K562 (cell line): Measurements from ENCODE around the gene AIF1. TPM values are rescaled to one million over a fixed set of nuclear protein-coding genes. Genes with fewer than 3 reads are reported as not detected.
A peak's percentile ranks its signal among the peaks of the same experiment; 100 is the strongest.

Experiments
- BCLAF1 ChIP-seq, 2 experiments: fragments of 450-650 bp in 1 of 2; IDR thresholded peaks; 2 replicates each; pipeline ENCODE4 v1.6.1; 2011 to 2017; ENCODE audit warnings: low read depth in 2 of 2, antibody characterized with exemption in 1 of 2, borderline replicate concordance in 1 of 2, low read length in 1 of 2, mild to moderate bottlenecking in 1 of 2, mixed read lengths in 1 of 2; ENCODE audit not compliant: control insufficient read depth in 1 of 2
- ELF4 ChIP-seq: fragments of 450-650 bp; formaldehyde crosslinking; IDR thresholded peaks from 2 replicates; pipeline ENCODE4 v1.4.0; 2022; ENCODE audit warnings: missing genetic modification characterization
- EP300 ChIP-seq: IDR thresholded peaks from 2 replicates; pipeline ENCODE4 v1.6.1; 2012; ENCODE audit warnings: low read length, improper control_type of control experiment
- EZH2 ChIP-seq: IDR thresholded peaks from 2 replicates; pipeline ENCODE4 v1.6.1; 2012; ENCODE audit warnings: low read depth, mild to moderate bottlenecking, inconsistent platforms, low read length, borderline replicate concordance
- FOXA1 ChIP-seq: fragments of 450-650 bp; IDR thresholded peaks from 2 replicates; pipeline ENCODE4 v1.6.1; 2016; ENCODE audit warnings: mild to moderate bottlenecking, borderline replicate concordance
- HMG20A ChIP-seq: fragments of 450-650 bp; formaldehyde crosslinking; conservative IDR thresholded peaks from 2 replicates; pipeline ENCODE4 v1.4.0; 2020; ENCODE audit warnings: mild to moderate bottlenecking, mixed read lengths
- KAT2B ChIP-seq: IDR thresholded peaks from one replicate; pipeline ENCODE4 v1.6.1; 2012; ENCODE audit warnings: low read depth, mild to moderate bottlenecking, control low read depth, inconsistent platforms, low read length, moderate library complexity
- KDM5B ChIP-seq: fragments of 200-600 bp; sonication (generic); IDR thresholded peaks from 2 replicates; pipeline ENCODE4 v1.6.1; 2012; ENCODE audit warnings: low read depth, mild to moderate bottlenecking, moderate library complexity, low read length, control low read depth, inconsistent platforms; ENCODE audit not compliant: insufficient replicate concordance
- MCM2 ChIP-seq: fragments of 450-650 bp; IDR thresholded peaks from 2 replicates; pipeline ENCODE4 v1.6.1; 2017; ENCODE audit warnings: low read depth, mild to moderate bottlenecking
- MEIS2 ChIP-seq: fragments of 450-650 bp; IDR thresholded peaks from 2 replicates; pipeline ENCODE4 v1.6.1; 2014; ENCODE audit warnings: mild to moderate bottlenecking; ENCODE audit not compliant: partially characterized antibody
- NUFIP1 ChIP-seq: fragments of 450-650 bp; IDR thresholded peaks from 2 replicates; pipeline ENCODE4 v1.6.1; 2018; ENCODE audit not compliant: partially characterized antibody
- PHF8 ChIP-seq: fragments of 200-600 bp; sonication (generic); IDR thresholded peaks from 2 replicates; pipeline ENCODE4 v1.6.1; 2012; ENCODE audit warnings: mixed run types, mild to moderate bottlenecking, inconsistent platforms, low read length, moderate library complexity, borderline replicate concordance
- PREB ChIP-seq: sonication (generic); formaldehyde crosslinking; IDR thresholded peaks from 2 replicates; pipeline ENCODE4 v1.8.1; 2023; ENCODE audit warnings: mild to moderate bottlenecking, missing genetic modification reagents
- PTRF ChIP-seq: fragments of 450-650 bp; IDR thresholded peaks from 2 replicates; pipeline ENCODE4 v1.6.1; 2016; ENCODE audit warnings: mild to moderate bottlenecking, missing genetic modification characterization, missing compliant biosample characterization
- TBL1XR1 ChIP-seq, 2 experiments: IDR thresholded peaks; 2 replicates each; pipeline ENCODE4 v1.6.1; 2012; ENCODE audit warnings: improper control_type of control experiment in 2 of 2, low read length in 2 of 2, mild to moderate bottlenecking in 1 of 2
- YY1 ChIP-seq, 3 experiments: IDR thresholded peaks; 2 replicates each; pipeline ENCODE4 v1.6.1; 2011; ENCODE audit warnings: low read length in 2 of 3, mild to moderate bottlenecking in 2 of 3, moderate library complexity in 2 of 3, borderline replicate concordance in 1 of 3, control low read depth in 1 of 3, low read depth in 1 of 3; ENCODE audit not compliant: insufficient read depth in 3 of 3, insufficient replicate concordance in 2 of 3, control insufficient read depth in 1 of 3, insufficient read length in 1 of 3; ENCODE audit errors: extremely low read depth in 1 of 3
- ZBTB7A ChIP-seq: IDR thresholded peaks from 2 replicates; pipeline ENCODE4 v1.6.1; 2011; ENCODE audit warnings: low read depth, mild to moderate bottlenecking, low read length, moderate library complexity, borderline replicate concordance; ENCODE audit not compliant: control insufficient read depth
- ZNF134 ChIP-seq: fragments of 250-450 bp; sonication (Bioruptor Pico); conservative IDR thresholded peaks from 2 replicates; pipeline ENCODE4 v1.4.0; 2020
- polyA plus RNA-seq, 8 experiments: library from polyadenylated mRNA; depleted of rRNA in 4 of 8; stranded (reverse) in 5 of 8; unstranded in 3 of 8; fragments of >200 nt; fragmentation: Nextera tagmentation in 2 of 8; fragmentation: Illumina TruSeq in 1 of 8; extraction: Ambion mirVana in 2 of 8; extraction: Trizol in 1 of 8; gene quantifications; 2 replicates each; pipeline versions ENCODE4 v1.2.1 to v1.2.3, GENCODE V29; 2011 to 2014; ENCODE audit warnings: inconsistent platforms in 1 of 8, missing spikeins in 1 of 8
- total RNA-seq, 7 experiments: library from RNA; depleted of rRNA in 6 of 7; stranded (reverse); fragments of >200 nt in 6 of 7; fragmentation: Illumina TruSeq in 2 of 7; extraction: Trizol in 2 of 7; gene quantifications; 2 replicates each; pipeline versions ENCODE4 v1.2.1 to v1.2.3, GENCODE V29; 2011 to 2021; ENCODE audit warnings: low replicate concordance in 1 of 7
- TF ChIP-seq, protein P1 (sequence below): sonication (generic); formaldehyde crosslinking; IDR thresholded peaks from 2 replicates; pipeline ENCODE4 v1.8.0; 2022; ENCODE audit warnings: mild to moderate bottlenecking, missing genetic modification reagents, borderline replicate concordance

Gene AIF1
- total and polyA plus RNA-seq, 9 of the 15 experiments (the other 6 are each of a cell fraction or from before 2014, with no cell fraction given), result 9.4 to 33.4 (median 19.4) TPM

- TF ChIP-seq BCLAF1 (IDR thresholded peaks at IDR 0.05; ENCODE audit: borderline replicate concordance in 1 of 2, control insufficient read depth in 1 of 2, low read depth in 2 of 2, low read length in 1 of 2) (0 out of 4 replicates have a peak, but pooled peaks of 1 of the 2 experiments have one; percentile 87), PREB (no peak), PHF8 (peak; percentile 96), KAT2B (peak; percentile 61), ELF4 (CRISPR knock-in tag) (peak; percentile 76; the same call in 1 of the 2 replicates), TBL1XR1 (IDR thresholded peaks at IDR 0.05; ENCODE audit: low read length in 2 of 2) (peak; percentile 47 to 50; a peak in 2 of 4 replicates), ZNF134 (CRISPR knock-in tag) (peak; percentile 69), MCM2 (no peak), FOXA1 (no peak), NUFIP1 (no peak), KDM5B (peak; percentile 92), EP300 (peak; percentile 47), PTRF (tag) (no peak), YY1 (IDR thresholded peaks at IDR 0.05; ENCODE audit: borderline replicate concordance in 1 of 3, control insufficient read depth in 1 of 3, extremely low read depth in 1 of 3, insufficient read depth in 3 of 3, insufficient read length in 1 of 3, insufficient replicate concordance in 2 of 3, low read depth in 1 of 3, low read length in 2 of 3) (peak; percentile 24 to 89 (median 86)), MEIS2 (peak; percentile 53), HMG20A (CRISPR knock-in tag) (peak; percentile 74; the same call in 1 of the 2 replicates), EZH2 (no peak), ZBTB7A (peak; percentile 95)
- TF ChIP-seq, protein P1, sequence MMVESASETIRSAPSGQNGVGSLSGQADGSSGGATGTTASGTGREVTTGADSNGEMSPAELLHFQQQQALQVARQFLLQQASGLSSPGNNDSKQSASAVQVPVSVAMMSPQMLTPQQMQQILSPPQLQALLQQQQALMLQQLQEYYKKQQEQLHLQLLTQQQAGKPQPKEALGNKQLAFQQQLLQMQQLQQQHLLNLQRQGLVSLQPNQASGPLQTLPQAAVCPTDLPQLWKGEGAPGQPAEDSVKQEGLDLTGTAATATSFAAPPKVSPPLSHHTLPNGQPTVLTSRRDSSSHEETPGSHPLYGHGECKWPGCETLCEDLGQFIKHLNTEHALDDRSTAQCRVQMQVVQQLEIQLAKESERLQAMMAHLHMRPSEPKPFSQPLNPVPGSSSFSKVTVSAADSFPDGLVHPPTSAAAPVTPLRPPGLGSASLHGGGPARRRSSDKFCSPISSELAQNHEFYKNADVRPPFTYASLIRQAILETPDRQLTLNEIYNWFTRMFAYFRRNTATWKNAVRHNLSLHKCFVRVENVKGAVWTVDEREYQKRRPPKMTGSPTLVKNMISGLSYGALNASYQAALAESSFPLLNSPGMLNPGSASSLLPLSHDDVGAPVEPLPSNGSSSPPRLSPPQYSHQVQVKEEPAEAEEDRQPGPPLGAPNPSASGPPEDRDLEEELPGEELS (CRISPR knock-in tag), result peak; percentile 92; the same call in 1 of the 2 replicates
Observed at GRCh38 chr6:31665501-31666336, 50.7 kb downstream of the AIF1 start, which contains the start of gene CSNK2B (continued).
